K562 (cell line): ENCODE measurements around the gene WDR46. TPM values are rescaled to one million over a fixed set of nuclear protein-coding genes. Genes with fewer than 3 reads are reported as not detected.

ENCODE experiments used
- CTBP1 ChIP-seq: fragments of 450-650 bp; IDR thresholded peaks from 2 replicates; pipeline ENCODE4 v1.6.1; 2016; ENCODE audit warnings: borderline replicate concordance
- KHSRP ChIP-seq: fragments of 450-650 bp; IDR thresholded peaks from 2 replicates; pipeline ENCODE4 v1.6.1; 2017
- XRCC3 ChIP-seq: fragments of 450-650 bp; IDR thresholded peaks from 2 replicates; pipeline ENCODE4 v1.6.1; 2017; ENCODE audit warnings: mild to moderate bottlenecking, moderate library complexity
- ZNF133 ChIP-seq: fragments of 250-450 bp; sonication (Bioruptor Pico); IDR thresholded peaks from 2 replicates; pipeline ENCODE4 v1.4.0; 2020; ENCODE audit warnings: mild to moderate bottlenecking
- ZNF785 ChIP-seq: fragments of 250-450 bp; sonication (Bioruptor Pico); IDR thresholded peaks from 2 replicates; pipeline ENCODE4 v1.4.0; 2020; ENCODE audit warnings: mild to moderate bottlenecking
- polyA plus RNA-seq, 8 experiments: library from polyadenylated mRNA; depleted of rRNA in 4 of 8; stranded (reverse) in 5 of 8; unstranded in 3 of 8; fragments of >200 nt; fragmentation: Nextera tagmentation in 2 of 8; fragmentation: Illumina TruSeq in 1 of 8; extraction: Ambion mirVana in 2 of 8; extraction: Trizol in 1 of 8; gene quantifications; 2 replicates each; pipeline versions ENCODE4 v1.2.1 to v1.2.3, GENCODE V29; 2011 to 2014; ENCODE audit warnings: inconsistent platforms in 1 of 8, missing spikeins in 1 of 8
- total RNA-seq, 7 experiments: library from RNA; depleted of rRNA in 6 of 7; stranded (reverse); fragments of >200 nt in 6 of 7; fragmentation: Illumina TruSeq in 2 of 7; extraction: Trizol in 2 of 7; gene quantifications; 2 replicates each; pipeline versions ENCODE4 v1.2.1 to v1.2.3, GENCODE V29; 2011 to 2021; ENCODE audit warnings: low replicate concordance in 1 of 7
- TF ChIP-seq, protein P1 (sequence below), 2 experiments: fragments of 450-650 bp; IDR thresholded peaks; 2 replicates each; pipeline ENCODE4 v1.6.1; 2016; ENCODE audit warnings: mild to moderate bottlenecking in 2 of 2, borderline replicate concordance in 1 of 2, low read depth in 1 of 2, moderate library complexity in 1 of 2
- TF ChIP-seq, protein P2 (sequence below): fragments of 450-650 bp; IDR thresholded peaks from 2 replicates; pipeline ENCODE4 v1.6.1; 2016; ENCODE audit warnings: low read depth

Gene WDR46
- total and polyA plus RNA-seq, 9 of the 15 experiments (the other 6 are each of a cell fraction or from before 2014, with no cell fraction given), result 8.9 to 146 (median 93.1) TPM

DNA sequence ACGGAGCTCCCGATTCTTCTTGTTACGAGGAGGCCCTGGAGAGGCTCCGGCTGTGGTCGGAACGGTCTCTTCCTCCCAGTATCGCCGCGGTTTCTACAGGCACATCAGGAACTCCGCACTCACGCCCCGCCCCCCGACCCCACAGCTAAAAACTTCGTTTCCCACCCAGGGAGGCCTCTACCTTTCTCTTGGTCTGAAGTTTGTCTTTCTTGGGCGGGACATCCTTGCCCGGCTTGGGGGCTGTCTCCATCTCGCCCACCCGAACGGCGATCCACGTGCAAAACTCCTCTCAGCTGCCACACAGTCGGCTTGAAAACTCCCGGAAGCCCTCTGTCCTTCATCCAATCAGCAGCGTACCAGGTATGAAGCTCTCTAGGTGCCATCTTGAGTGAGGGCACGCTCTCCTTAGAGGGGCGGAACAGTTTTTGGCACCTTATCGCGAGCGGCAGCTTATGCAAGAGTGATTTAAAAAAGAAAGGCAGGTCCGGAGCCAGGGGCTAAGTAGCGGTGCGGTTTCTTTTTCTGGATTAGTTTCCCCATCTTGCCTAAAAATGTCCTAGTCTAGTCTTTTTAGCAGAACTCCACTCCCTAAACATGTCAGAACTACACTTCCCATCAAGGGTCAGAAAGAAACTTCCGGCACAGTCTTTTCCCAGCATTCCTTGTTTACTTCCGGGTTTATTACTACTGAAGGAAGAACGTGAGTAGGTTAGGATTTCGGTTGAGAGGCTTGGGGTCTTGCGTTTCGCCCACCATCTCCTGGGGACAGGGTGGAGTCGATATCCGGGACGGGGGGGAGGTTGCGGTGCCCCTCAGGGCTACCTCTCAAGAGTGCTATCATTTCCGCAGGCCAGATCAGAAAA lies at the start of gene WDR46, which contains the start of gene PFDN6 (continued):
- TF ChIP-seq, protein P1, sequence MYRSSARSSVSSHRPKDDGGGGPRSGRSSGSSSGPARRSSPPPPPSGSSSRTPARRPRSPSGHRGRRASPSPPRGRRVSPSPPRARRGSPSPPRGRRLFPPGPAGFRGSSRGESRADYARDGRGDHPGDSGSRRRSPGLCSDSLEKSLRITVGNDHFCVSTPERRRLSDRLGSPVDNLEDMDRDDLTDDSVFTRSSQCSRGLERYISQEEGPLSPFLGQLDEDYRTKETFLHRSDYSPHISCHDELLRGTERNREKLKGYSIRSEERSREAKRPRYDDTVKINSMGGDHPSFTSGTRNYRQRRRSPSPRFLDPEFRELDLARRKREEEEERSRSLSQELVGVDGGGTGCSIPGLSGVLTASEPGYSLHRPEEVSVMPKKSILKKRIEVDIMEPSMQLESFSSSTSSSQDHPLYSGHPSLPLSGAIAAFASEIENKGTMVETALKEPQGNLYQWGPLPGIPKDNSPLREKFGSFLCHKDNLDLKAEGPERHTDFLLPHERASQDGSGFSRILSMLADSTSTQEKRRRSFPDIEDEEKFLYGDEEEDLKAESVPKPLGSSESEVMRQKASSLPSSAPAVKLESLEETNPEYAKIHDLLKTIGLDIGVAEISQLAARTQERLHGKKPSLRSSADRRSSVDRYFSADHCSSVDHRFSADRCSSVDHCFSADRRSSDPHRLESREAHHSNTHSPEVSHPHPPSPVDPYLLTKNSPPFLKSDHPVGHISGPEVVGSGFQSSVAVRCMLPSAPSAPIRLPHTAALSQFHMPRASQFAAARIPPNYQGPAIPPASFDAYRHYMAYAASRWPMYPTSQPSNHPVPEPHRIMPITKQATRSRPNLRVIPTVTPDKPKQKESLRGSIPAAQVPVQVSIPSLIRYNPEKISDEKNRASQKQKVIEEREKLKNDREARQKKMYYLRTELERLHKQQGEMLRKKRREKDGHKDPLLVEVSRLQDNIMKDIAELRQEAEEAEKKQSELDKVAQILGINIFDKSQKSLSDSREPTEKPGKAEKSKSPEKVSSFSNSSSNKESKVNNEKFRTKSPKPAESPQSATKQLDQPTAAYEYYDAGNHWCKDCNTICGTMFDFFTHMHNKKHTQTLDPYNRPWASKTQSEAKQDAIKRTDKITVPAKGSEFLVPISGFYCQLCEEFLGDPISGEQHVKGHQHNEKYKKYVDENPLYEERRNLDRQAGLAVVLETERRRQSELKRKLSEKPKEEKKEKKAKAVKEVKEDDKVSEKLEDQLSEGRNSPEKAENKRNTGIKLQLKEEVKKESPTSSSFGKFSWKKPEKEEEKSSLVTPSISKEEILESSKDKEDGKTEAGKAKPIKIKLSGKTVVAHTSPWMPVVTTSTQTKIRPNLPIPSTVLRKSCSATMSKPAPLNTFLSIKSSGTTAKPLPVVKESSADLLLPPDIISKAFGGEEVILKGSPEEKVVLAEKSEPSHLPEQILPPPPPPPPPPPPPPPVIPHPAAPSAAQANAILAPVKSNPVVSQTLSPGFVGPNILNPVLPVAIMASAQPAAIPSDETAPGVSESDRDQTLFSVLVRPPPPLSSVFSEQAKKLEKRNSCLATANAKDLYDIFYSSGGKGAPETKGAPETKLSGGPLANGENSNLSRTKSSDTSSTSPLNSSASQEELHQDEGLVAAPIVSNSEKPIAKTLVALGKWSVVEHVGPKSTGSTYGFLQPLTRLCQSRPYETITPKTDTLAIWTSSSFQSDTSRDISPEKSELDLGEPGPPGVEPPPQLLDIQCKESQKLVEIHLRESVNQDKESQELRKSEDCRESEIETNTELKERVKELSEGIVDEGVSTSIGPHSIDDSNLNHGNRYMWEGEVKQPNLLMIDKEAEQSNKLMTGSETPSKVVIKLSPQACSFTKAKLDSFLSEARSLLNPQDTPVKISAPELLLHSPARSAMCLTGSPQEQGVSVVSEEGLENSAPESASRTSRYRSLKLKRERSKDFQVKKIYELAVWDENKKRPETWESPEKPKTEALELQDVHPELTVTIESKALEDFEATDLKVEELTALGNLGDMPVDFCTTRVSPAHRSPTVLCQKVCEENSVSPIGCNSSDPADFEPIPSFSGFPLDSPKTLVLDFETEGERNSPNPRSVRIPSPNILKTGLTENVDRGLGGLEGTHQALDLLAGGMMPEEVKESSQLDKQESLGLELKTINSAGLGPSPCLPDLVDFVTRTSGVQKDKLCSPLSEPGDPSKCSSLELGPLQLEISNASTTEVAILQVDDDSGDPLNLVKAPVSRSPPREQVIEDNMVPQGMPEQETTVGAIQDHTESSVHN (IDR thresholded peaks at IDR 0.05; ENCODE audit: borderline replicate concordance in 1 of 2, low read depth in 1 of 2), result no peak; a peak in 1 of 4 replicates
- no peak for TF ChIP-seq ZNF785 (CRISPR knock-in tag)
- TF ChIP-seq XRCC3, result no peak
- TF ChIP-seq KHSRP, result no peak
- no peak for TF ChIP-seq CTBP1
- TF ChIP-seq ZNF133 (CRISPR knock-in tag), result no peak
- TF ChIP-seq, protein P2, sequence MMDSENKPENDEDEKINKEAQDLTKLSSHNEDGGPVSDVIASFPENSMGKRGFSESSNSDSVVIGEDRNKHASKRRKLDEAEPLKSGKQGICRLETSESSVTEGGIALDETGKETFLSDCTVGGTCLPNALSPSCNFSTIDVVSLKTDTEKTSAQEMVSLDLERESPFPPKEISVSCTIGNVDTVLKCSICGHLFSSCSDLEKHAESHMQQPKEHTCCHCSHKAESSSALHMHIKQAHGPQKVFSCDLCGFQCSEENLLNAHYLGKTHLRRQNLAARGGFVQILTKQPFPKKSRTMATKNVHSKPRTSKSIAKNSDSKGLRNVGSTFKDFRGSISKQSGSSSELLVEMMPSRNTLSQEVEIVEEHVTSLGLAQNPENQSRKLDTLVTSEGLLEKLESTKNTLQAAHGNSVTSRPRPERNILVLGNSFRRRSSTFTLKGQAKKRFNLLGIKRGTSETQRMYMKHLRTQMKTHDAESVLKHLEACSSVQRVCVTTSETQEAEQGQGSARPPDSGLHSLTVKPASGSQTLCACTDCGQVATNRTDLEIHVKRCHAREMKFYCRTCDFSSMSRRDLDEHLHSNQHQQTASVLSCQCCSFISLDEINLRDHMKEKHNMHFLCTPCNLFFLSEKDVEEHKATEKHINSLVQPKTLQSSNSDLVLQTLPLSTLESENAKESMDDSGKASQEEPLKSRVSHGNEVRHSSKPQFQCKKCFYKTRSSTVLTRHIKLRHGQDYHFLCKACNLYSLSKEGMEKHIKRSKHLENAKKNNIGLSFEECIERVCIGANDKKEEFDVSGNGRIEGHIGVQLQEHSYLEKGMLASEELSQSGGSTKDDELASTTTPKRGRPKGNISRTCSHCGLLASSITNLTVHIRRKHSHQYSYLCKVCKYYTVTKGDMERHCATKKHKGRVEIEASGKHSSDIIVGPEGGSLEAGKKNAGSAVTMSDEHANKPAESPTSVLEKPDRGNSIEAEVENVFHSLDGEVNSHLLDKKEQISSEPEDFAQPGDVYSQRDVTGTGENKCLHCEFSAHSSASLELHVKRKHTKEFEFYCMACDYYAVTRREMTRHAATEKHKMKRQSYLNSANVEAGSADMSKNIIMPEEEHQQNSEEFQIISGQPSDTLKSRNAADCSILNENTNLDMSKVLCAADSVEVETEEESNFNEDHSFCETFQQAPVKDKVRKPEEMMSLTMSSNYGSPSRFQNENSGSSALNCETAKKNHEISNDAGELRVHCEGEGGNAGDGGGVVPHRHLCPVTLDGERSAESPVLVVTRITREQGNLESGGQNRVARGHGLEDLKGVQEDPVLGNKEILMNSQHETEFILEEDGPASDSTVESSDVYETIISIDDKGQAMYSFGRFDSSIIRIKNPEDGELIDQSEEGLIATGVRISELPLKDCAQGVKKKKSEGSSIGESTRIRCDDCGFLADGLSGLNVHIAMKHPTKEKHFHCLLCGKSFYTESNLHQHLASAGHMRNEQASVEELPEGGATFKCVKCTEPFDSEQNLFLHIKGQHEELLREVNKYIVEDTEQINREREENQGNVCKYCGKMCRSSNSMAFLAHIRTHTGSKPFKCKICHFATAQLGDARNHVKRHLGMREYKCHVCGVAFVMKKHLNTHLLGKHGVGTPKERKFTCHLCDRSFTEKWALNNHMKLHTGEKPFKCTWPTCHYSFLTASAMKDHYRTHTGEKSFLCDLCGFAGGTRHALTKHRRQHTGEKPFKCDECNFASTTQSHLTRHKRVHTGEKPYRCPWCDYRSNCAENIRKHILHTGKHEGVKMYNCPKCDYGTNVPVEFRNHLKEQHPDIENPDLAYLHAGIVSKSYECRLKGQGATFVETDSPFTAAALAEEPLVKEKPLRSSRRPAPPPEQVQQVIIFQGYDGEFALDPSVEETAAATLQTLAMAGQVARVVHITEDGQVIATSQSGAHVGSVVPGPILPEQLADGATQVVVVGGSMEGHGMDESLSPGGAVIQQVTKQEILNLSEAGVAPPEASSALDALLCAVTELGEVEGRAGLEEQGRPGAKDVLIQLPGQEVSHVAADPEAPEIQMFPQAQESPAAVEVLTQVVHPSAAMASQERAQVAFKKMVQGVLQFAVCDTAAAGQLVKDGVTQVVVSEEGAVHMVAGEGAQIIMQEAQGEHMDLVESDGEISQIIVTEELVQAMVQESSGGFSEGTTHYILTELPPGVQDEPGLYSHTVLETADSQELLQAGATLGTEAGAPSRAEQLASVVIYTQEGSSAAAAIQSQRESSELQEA, result no peak
